Natural killer cell (primary cell): ENCODE data around the gene SPTLC3. TPM values are rescaled to one million over a fixed set of nuclear protein-coding genes. Genes with fewer than 3 reads are reported as not detected.

Experiments
- ATAC-seq, 3 donors: fragments of 150-1000 bp in 2 of 3; fragments of 200-7000 bp in 1 of 3; cut with Tn5 transposase; 1 replicate in 1 of 3; 2 replicates in 2 of 3; pipeline ENCODE4 v1.10.0; 2021; ENCODE audit warnings: mild to moderate bottlenecking in 2 of 3, moderate library complexity in 2 of 3
- DNase-seq, 2 donors: peaks; one replicate each; pipeline versions ENCODE4 v3.0.0 to v3.0.0-alpha.2; 2013 to 2021; ENCODE audit warnings: mixed read lengths in 1 of 2
- H3K27ac ChIP-seq: one replicate; pipeline ENCODE4 v1.5.1; 2013; ENCODE audit warnings: mild to moderate bottlenecking, low read length
- H3K27me3 ChIP-seq: one replicate; pipeline ENCODE4 v1.6.1; 2013; ENCODE audit warnings: low read length; ENCODE audit not compliant: control insufficient read depth, insufficient read depth
- H3K36me3 ChIP-seq: one replicate; pipeline ENCODE4 v1.6.1; 2013; ENCODE audit warnings: low read length; ENCODE audit not compliant: control insufficient read depth, insufficient read depth
- H3K4me1 ChIP-seq: one replicate; pipeline ENCODE4 v1.6.1; 2013; ENCODE audit warnings: low read length; ENCODE audit not compliant: control insufficient read depth, insufficient read depth
- H3K4me3 ChIP-seq: one replicate; pipeline ENCODE4 v1.5.1; 2013; ENCODE audit warnings: low read length
- H3K9me3 ChIP-seq: one replicate; pipeline ENCODE4 v1.6.1; 2013; ENCODE audit warnings: low read length; ENCODE audit not compliant: control insufficient read depth, insufficient read depth
- H3K27ac Mint-ChIP-seq, 2 donors: one replicate each; pipeline ENCODE4 v1.8.0; 2022; ENCODE audit warnings: mild to moderate bottlenecking in 2 of 2, mixed read lengths in 2 of 2, moderate library complexity in 1 of 2
- H3K27me3 Mint-ChIP-seq, 2 donors: one replicate each; pipeline ENCODE4 v1.8.0; 2022; ENCODE audit warnings: low read depth in 2 of 2, mixed read lengths in 2 of 2
- H3K36me3 Mint-ChIP-seq: one replicate; pipeline ENCODE4 v1.8.0; 2022; ENCODE audit warnings: mixed read lengths
- H3K4me1 Mint-ChIP-seq, 2 donors: one replicate each; pipeline ENCODE4 v1.8.0; 2022; ENCODE audit warnings: mixed read lengths in 2 of 2
- H3K4me3 Mint-ChIP-seq: one replicate; pipeline ENCODE4 v1.8.0; 2022; ENCODE audit warnings: mild to moderate bottlenecking, moderate library complexity, mixed read lengths
- H3K9me3 Mint-ChIP-seq, 2 donors: one replicate each; pipeline ENCODE4 v1.8.0; 2022; ENCODE audit warnings: mixed read lengths in 2 of 2
- WGBS: methylation state at CpG from one replicate; pipeline ENCODE4 v1.1.7; 2013; ENCODE audit warnings: missing lambda C conversion rate; ENCODE audit not compliant: insufficient coverage; 5-methylcytosine and 5-hydroxymethylcytosine counted together
- intact Hi-C: fragments of 100-400 bp; cut with micrococcal nuclease; formaldehyde crosslinking; loops from one replicate; pipeline ENCODE4 v1.14.2; 2022
- total RNA-seq, 4 donors: library from RNA; stranded (reverse); fragments of 120-200 nt in 1 of 4; gene quantifications; one replicate each; pipeline versions ENCODE4 v1.2.3 to v1.2.4, GENCODE V29; 2013 to 2022
- TF ChIP-seq, protein P1 (sequence below): fragments of 200-600 bp; IDR thresholded peaks from one replicate; pipeline ENCODE4 v1.8.0; 2022; ENCODE audit warnings: antibody characterized with exemption

Gene SPTLC3
- total RNA-seq, 3 donors from 2014 or later (not counting 1 experiment from before 2014, with no cell fraction given), result 1.5 to 4.6 (median 1.9) TPM

DNA sequence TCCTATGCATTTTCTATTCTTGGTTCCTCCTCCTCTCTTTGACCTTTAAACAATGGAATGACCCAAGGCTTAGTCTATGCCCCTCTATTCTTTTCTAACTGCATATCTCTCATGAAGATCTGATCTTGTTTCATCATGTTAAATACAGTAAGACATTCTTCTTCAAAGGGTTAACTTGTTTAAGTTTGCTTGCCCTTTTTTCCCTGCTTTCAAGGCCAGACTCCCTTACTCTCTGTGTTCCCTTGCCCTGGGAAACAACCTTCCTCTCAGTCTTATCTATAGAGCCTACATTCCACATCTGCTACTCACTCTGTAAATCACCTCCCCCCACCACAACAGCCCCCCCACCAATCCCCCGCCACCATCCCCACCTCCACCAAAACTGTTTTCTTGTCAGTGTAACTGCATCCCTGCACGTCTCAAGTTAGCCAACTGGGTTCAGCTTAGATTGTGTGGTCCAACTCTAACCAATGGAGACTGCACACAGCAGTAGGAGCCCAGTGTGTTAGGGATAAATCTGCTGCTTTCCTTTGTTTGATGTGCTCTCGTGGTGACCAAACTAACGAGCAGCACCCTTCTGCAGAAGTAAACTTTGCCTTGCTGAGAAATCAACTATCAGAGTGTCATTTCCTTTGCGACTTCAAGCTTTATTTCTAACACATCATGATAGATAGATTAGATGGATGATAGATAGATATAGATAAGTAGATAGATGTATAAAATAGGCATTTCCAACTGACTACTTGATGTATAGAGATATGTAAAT lies 12.6 kb downstream of the SPTLC3 start:
- no peak overlapping the region for H3K4me3 Mint-ChIP-seq
- intact Hi-C loops, result no loop called here

DNA sequence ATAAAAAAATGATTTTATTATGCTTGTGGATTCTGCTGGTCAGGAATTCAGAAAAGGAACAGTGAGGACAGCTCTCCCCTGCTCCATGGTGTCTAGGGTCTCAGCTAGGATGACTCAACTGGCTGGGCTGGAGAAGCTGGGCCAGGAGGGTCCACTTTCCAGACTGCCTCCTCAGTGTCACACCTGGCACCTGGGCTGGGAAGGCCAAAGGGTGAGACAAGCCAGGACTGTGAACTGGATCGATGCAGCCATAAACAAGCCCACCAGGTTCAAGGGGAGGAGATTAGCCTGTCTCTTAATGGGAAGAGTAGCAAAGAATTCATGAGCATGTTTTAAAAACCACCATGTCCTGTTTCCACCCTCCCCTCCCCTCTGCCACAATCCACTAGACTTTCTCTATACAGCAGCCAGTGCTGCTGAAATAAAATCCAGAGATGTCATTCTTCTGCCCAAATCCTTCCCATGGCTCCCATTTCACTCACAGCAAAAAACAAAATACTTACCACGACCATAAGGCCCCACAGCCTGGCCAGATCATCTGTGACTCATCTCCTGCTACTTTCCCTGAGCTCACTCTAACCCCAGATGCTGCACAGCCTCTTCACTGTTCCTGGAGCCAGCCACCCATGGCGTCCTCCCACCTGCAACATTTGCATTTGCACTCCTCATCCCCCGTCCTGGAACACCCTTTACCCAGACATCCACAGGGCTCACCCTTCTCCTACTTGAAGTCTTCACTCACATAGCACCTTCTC lies 13.8 kb downstream of the SPTLC3 start:
- H3K27me3 Mint-ChIP-seq, result no peaks in the 10 kb centered on the region
- ATAC-seq, result no peak
- WGBS, result 80% methylated on average over 4 of the region's 4 CpGs
- TF ChIP-seq, protein P1, sequence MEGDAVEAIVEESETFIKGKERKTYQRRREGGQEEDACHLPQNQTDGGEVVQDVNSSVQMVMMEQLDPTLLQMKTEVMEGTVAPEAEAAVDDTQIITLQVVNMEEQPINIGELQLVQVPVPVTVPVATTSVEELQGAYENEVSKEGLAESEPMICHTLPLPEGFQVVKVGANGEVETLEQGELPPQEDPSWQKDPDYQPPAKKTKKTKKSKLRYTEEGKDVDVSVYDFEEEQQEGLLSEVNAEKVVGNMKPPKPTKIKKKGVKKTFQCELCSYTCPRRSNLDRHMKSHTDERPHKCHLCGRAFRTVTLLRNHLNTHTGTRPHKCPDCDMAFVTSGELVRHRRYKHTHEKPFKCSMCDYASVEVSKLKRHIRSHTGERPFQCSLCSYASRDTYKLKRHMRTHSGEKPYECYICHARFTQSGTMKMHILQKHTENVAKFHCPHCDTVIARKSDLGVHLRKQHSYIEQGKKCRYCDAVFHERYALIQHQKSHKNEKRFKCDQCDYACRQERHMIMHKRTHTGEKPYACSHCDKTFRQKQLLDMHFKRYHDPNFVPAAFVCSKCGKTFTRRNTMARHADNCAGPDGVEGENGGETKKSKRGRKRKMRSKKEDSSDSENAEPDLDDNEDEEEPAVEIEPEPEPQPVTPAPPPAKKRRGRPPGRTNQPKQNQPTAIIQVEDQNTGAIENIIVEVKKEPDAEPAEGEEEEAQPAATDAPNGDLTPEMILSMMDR, result no peak
- H3K27ac Mint-ChIP-seq, result no peak overlapping the region
- peaks cover 15% of the 10 kb centered on the region for H3K36me3 Mint-ChIP-seq
- intact Hi-C loops, result no loop called here
- no peaks in the 10 kb centered on the region for H3K27me3 ChIP-seq
- H3K9me3 ChIP-seq, result peaks cover 10% of the 10 kb centered on the region
- H3K36me3 ChIP-seq, result no peaks in the 10 kb centered on the region
- H3K4me3 ChIP-seq, result no peak overlapping the region
- DNase-seq, result no peak
- H3K27ac ChIP-seq, result no peak overlapping the region
- H3K4me3 Mint-ChIP-seq, result no peak overlapping the region
- peaks cover 9 to 14% of the 10 kb centered on the region in 2 donors for H3K9me3 Mint-ChIP-seq
- no peaks in the 10 kb centered on the region for H3K4me1 ChIP-seq
- H3K4me1 Mint-ChIP-seq, result peaks cover 0 to 8% of the 10 kb centered on the region in 2 donors

More for the DNA sequence above, 12.6 kb downstream of the SPTLC3 start:
- TF ChIP-seq, protein P1, result no peak
- Histone ChIP-seq H3K4me1 (no peaks in the 10 kb centered on the region), H3K27me3 (no peaks in the 10 kb centered on the region), H3K9me3 (peaks cover 10% of the 10 kb centered on the region), H3K36me3 (no peaks in the 10 kb centered on the region), H3K27ac (no peak overlapping the region), H3K4me3 (no peak overlapping the region)
- no peak for ATAC-seq
- H3K9me3 Mint-ChIP-seq, result peaks cover 9 to 14% of the 10 kb centered on the region in 2 donors
- peaks cover 0 to 8% of the 10 kb centered on the region in 2 donors for H3K4me1 Mint-ChIP-seq
- no peaks in the 10 kb centered on the region for H3K27me3 Mint-ChIP-seq
- no peak for DNase-seq
- WGBS, result 84% methylated on average over 3 of the region's 5 CpGs
- H3K27ac Mint-ChIP-seq, result no peak overlapping the region
- peaks cover 15% of the 10 kb centered on the region for H3K36me3 Mint-ChIP-seq

DNA sequence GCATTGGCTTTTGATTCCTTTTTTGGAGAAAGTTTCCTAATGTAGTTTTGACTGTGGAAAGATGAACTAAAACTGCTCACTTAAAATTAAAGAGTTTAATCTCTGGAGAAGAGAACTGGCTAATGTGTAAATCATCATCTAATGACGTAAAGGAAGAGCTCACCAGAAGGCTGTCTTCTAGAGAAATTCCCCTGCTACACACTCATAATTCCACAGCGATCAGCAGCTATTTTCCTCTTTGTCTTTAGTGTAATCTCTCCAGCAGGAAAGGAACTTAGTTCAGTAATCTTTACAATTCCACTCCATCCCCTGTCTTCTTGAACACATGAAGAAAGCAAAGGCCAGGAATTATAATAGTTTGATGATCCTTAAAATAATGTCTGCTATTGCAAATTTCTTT lies 15.8 kb downstream of the SPTLC3 start:
- Mint-ChIP-seq H3K36me3 (peaks cover 15% of the 10 kb centered on the region), H3K4me3 (no peak overlapping the region), H3K9me3 (peaks cover 9 to 14% of the 10 kb centered on the region in 2 donors), H3K27me3 (no peaks in the 10 kb centered on the region), H3K4me1 (peaks cover 0 to 8% of the 10 kb centered on the region in 2 donors), H3K27ac (no peak overlapping the region)
- intact Hi-C loops, result no loop called here
- H3K27me3 ChIP-seq, result no peaks in the 10 kb centered on the region
- no peak for DNase-seq
- no peak overlapping the region for H3K4me3 ChIP-seq
- TF ChIP-seq, protein P1, result no peak
- WGBS, result 100% methylated on average over 2 of the region's 2 CpGs
- no peaks in the 10 kb centered on the region for H3K4me1 ChIP-seq
- no peak overlapping the region for H3K27ac ChIP-seq
- H3K9me3 ChIP-seq, result peaks cover 10% of the 10 kb centered on the region
- ATAC-seq, result no peak
- no peaks in the 10 kb centered on the region for H3K36me3 ChIP-seq
